NCI-H446 (cell line): ENCODE results near the gene USF2.

Experiments
- DNase-seq, 2 experiments: peaks; one replicate each; lab custom pipeline; 2025; lab: John Stamatoyannopoulos, UW

Gene USF2

GRCh38 chr19:35241417-35241816, 27.3 kb upstream of the USF2 start:
- DNase-seq, result no peak

- DNase-seq, result no peak
These were observed 22.2 kb upstream of the USF2 start for GRCh38 chr19:35246466-35247092.

DNA sequence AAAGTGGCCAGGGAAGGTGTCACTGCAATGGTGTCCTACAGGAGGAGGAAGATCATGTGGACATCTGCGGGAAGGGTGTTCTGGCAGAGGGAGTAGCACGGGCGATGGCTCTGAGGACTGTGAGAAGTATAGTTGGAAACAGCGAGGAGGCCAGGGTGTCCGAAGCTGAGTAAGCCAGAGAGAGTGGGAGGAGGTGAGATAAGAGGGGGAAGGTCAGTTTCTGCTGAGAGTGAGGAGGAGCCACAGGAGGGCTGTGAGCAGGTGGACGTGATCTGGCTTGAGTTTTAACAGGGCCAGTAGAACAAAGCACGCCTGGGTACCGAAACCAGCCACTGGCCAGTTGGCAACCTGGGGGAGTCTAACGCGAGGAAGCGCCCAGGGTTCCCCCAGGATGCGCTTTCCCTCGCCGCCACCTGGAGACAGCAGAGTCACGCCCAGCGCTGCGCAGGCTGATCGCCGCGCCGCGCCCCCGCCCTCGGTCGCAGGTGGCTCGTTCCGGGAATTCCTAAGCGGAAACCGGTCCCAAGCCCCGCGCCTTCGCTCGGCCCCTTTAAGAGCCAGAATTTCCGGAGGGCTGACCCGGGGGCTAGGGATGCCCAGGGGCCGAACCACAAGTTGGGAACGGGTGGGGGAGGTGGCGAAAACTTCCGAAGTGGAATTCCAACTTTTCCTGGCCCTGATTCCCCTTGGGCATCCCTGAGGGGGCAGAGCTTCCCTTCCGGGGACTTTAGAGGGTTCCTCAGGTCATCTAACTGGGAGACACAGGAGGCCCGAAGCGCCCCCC, 21.0 kb upstream of the USF2 start:
- DNase-seq, result no peak

- no peak for DNase-seq
These were observed 20.2 kb upstream of the USF2 start, which contains the start of gene LSR for GRCh38 chr19:35248310-35249145. LSR (plus strand) TSS chr19:35249002; CDS start chr19:35249023, 21 bp downstream.

GRCh38 chr19:35249146-35249847, 19.5 kb upstream of the USF2 start:
- DNase-seq, result no peak

DNA sequence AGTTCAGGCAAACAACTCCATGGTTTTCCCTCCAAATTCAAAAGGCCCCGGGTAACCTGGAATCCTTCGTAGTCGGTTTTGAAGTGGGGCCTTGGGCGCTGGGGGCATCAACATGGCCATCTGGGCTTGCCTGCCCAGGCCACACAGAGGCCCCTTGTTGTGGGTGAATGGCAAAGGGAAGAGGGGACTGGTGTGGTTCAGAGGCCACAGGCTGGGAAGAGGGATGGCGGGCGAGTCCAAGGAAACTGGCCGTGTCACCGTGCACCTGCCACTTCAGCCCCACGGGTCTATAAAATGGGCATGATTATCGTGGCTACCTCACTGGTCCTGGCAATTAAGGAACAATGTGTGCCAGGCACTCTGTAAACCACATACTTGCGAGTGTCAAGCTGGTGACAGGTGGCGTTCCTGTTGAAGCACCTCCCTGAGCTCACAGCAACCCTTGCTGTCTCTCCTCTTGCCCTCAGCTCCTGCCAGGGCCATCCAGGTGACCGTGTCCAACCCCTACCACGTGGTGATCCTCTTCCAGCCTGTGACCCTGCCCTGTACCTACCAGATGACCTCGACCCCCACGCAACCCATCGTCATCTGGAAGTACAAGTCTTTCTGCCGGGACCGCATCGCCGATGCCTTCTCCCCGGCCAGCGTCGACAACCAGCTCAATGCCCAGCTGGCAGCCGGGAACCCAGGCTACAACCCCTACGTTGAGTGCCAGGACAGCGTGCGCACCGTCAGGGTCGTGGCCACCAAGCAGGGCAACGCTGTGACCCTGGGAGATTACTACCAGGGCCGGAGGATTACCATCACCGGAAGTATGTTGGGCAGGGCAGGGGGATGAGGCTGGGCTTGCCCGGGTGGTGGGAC, 18.7 kb upstream of the USF2 start:
- no peak for DNase-seq

- DNase-seq, result no peak
These were observed 17.3 kb upstream of the USF2 start for GRCh38 chr19:35251456-35251855.

DNA sequence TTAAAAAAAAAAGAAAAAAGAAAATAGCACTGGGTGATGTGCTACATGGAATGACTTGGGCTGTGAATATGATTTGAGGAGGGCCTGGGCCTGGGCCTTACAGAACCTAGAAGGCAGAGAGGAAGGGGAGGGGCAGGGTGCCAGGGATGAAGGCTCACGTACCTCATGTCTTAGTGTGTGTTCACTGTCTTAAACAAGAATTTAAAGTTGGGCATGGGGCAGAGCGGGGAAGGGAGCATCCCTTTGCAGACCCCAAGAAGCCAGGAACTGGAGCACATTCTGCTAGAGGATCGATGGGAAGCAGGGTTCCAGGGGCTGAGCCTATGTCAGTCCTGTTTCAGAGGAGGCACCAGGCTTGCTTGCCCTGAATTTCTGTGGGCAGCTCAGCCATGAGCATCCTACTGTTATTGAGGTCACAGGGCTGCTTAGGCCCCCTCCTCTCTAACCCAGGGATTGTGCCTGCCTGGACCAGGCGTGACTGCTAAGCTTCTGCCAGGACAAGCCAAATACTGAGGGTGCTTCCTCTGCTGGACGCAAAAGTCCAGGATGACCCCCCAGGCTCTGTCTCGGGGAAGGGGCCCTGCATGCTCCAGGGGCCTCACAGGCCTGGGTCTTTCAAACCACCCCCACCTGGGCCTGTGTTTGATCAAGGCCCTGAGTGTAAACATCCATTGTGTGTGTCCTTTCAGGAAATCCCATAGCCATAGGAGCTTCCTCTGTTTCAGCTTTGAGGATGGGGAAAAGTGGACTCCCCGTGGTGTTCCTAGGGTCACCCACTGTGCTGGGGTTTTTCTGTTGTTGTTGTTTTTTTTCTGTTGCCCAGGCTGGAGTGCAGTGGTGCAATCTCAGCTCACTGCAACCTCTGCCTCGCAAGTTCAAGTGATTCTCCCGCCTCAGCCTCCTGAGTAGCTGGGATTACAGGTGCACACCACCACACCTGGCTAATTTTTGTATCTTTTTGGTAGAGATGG, 15.2 kb upstream of the USF2 start:
- no peak for DNase-seq

DNA sequence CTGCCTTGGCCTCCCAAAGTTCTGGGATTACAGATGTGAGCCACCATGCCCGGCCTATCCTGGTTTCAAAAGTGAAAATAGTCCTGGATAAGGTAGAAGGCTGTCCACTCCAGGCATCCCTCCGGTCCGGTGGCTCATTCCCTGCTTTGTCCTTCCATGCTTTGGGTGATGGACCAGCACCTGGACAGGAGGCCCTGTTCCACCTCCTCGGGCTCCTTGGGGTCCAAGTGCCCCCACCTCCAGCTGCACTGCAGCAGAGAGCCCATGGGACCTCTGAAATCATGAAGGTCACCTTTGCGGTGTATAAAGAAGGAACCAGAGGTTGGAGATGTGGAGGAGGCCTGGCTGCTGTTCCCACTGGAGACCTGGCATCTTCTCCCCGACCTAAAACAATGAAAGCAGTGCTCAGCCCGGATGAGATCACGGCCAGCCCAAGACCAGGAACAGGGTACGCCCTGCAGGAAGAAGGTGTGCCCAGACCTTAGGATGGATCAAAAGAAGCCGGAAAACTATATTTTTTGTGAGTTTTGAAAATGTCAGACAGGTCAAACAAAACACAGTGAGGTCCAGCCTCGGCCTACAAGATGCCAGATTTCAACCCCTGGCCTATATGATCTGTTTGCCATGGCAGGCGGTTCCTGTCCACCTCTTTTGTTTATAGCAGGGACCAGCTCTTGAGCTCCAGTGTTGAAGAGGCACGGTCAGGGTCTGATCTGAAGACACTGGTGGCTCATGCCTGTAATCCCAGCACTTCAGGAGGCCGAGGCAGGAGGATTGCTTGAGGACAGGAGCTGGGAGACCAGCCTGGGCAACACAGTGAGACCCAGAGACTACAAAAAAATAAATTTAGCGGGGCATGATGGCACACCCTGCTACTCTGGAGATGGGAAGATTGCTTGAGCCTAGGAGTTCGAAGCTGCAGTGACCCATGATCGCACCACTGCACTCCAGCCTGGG, 14.1 kb upstream of the USF2 start:
- no peak for DNase-seq

GRCh38 chr19:35256566-35256965, 12.2 kb upstream of the USF2 start:
- DNase-seq, result no peak

- no peak for DNase-seq
These were observed 11.7 kb upstream of the USF2 start for GRCh38 chr19:35257113-35257461.

- DNase-seq, result no peak
These were observed 8.0 kb upstream of the USF2 start for GRCh38 chr19:35260694-35261304.

- DNase-seq, result no peak
These were observed 7.2 kb upstream of the USF2 start for GRCh38 chr19:35261356-35262100.

DNA sequence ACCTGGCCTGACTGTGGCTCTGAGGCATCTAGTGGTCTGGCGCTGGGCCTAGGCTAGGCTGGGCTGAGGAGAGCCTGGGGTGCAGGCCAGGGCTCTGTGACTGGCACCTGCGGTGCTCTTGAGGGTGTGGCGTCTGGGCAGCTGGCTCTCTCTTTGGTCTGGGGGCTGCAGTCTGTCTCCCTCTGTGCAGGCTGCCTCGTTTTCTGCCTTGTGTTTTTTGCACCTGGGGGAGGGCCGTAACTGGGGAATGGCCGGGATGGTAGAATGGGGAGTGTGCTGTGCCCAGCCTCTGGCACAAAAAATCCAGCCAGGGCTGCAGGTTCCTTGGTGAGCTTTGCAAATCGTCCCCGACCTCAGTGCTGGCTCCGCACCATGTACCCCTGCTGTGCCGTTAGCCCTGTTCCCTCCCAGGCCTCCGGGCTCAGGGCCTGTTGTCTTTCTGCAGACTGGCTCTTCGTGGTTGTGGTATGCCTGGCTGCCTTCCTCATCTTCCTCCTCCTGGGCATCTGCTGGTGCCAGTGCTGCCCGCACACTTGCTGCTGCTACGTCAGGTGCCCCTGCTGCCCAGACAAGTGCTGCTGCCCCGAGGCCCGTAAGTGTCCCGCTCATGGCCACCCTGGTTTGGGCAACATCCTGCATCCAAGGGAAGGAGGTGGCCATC, 6.5 kb upstream of the USF2 start:
- no peak for DNase-seq

GRCh38 chr19:35264268-35265125, 4.3 kb upstream of the USF2 start:
- DNase-seq, result no peak
